DND-41 (cell line): ENCODE data around the gene TNS1.

Experiments
- ATAC-seq: fragments of 200-7000 bp; cut with Tn5 transposase; 3 replicates; pipeline ENCODE4 v1.9.1; 2021; ENCODE audit warnings: low read depth; ENCODE audit not compliant: insufficient read depth
- DNase-seq: peaks from one replicate; pipeline ENCODE4 v3.0.0-alpha.2; 2020
- H2AFZ ChIP-seq: 2 replicates; pipeline ENCODE4 v1.6.0; 2012; ENCODE audit warnings: low read depth, low read length
- H3K27ac ChIP-seq: 2 replicates; pipeline ENCODE4 v1.5.1; 2012; ENCODE audit warnings: low read length, inconsistent platforms
- H3K27me3 ChIP-seq: fragments of 200-600 bp; sonication (generic); 2 replicates; pipeline ENCODE4 v1.6.0; 2012; ENCODE audit warnings: low read length, mild to moderate bottlenecking, inconsistent platforms; ENCODE audit not compliant: insufficient read depth, poor library complexity
- H3K36me3 ChIP-seq: 2 replicates; pipeline ENCODE4 v1.5.1; 2012; ENCODE audit warnings: low read length, inconsistent platforms; ENCODE audit not compliant: insufficient read depth
- H3K4me1 ChIP-seq: 2 replicates; pipeline ENCODE4 v1.5.1; 2012; ENCODE audit warnings: mild to moderate bottlenecking, low read length; ENCODE audit not compliant: insufficient read depth
- H3K4me2 ChIP-seq: 2 replicates; pipeline ENCODE4 v1.6.0; 2012; ENCODE audit warnings: mild to moderate bottlenecking, moderate library complexity, low read length, inconsistent platforms; ENCODE audit not compliant: insufficient read depth
- H3K4me3 ChIP-seq, 2 experiments: fragments of 200-600 bp in 1 of 2; shearing (Covaris generic) in 1 of 2; 2 replicates each; pipeline ENCODE4 v1.5.1; 2012 to 2016; ENCODE audit warnings: inconsistent platforms in 2 of 2, low read length in 2 of 2, mild to moderate bottlenecking in 2 of 2, low read depth in 1 of 2, moderate library complexity in 1 of 2
- H3K79me2 ChIP-seq: 2 replicates; pipeline ENCODE4 v1.6.0; 2012; ENCODE audit warnings: low read length, inconsistent platforms; ENCODE audit not compliant: insufficient read depth
- H3K9ac ChIP-seq: 2 replicates; pipeline ENCODE4 v1.6.0; 2012; ENCODE audit warnings: low read depth, mild to moderate bottlenecking, inconsistent platforms, low read length, moderate library complexity
- H3K9me3 ChIP-seq: 2 replicates; pipeline ENCODE4 v1.5.1; 2012; ENCODE audit warnings: low read length, moderate library complexity, mild to moderate bottlenecking, inconsistent platforms; ENCODE audit not compliant: insufficient read depth, severe bottlenecking
- H4K20me1 ChIP-seq: 2 replicates; pipeline ENCODE4 v1.6.0; 2012; ENCODE audit warnings: low read length; ENCODE audit not compliant: insufficient read depth
- EZH2 ChIP-seq: IDR thresholded peaks from 3 replicates; pipeline ENCODE4 v1.6.1; 2012; ENCODE audit warnings: borderline replicate concordance, low read depth, mild to moderate bottlenecking, moderate library complexity, low read length, inconsistent platforms; ENCODE audit not compliant: severe bottlenecking
- TF ChIP-seq, protein P1 (sequence below): IDR thresholded peaks from 2 replicates; pipeline ENCODE4 v1.5.1; 2012; ENCODE audit warnings: borderline replicate concordance, low read length, moderate library complexity, mild to moderate bottlenecking; ENCODE audit not compliant: poor library complexity, severe bottlenecking; ENCODE audit errors: extremely low read depth

TNS1 gene

DNA sequence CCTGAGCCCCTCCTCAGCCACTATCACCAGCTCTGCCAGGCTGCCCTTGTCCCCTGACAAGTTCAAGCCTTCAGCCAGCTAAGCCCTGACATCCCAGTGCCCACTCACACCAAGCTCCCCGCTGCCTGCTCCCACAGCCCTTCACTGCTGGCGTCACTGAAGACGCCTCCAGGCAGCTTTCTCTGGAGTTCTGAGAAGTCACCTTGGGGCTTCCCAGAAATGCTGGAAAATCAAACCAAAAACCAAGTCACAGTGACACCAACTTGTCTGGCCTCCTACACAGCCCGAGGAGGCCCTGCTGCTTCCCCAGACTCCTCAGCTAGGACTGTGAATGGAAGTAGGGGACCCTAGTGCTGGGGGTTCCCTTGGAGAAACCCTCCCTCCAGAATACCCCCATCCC, 2.2 kb upstream of the TNS1 start:
- Histone ChIP-seq H3K79me2 (no peaks in the 10 kb centered on the region), H3K27me3 (peaks cover 23% of the 10 kb centered on the region)

DNA sequence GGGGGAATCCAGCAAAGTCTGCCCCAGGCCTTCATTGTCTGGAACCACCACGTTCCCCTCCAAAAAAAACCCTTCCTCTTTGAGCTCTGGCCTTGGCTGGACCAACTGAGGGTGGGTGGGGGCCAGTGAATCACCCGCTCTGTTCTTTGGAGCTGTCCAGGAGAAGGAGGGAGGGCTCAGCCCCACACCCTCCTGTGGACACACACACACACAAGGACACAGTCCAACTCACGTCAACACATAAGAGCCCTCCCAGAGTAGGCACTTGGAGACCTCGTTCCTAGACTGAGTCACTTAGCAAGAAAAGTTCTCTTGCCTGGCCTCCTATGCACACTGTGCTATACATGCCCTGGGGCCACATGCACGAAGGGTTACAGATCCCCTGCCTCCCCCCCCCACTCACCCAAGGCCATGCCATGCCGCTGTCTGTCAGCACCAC, 1.2 kb upstream of the TNS1 start:
- Histone ChIP-seq H3K27me3 (peaks cover 14% of the 10 kb centered on the region), H3K9ac (no peak overlapping the region), H3K79me2 (no peaks in the 10 kb centered on the region), H2AFZ (no peak overlapping the region), H3K36me3 (no peaks in the 10 kb centered on the region), H3K4me1 (no peaks in the 10 kb centered on the region), H4K20me1 (peaks cover 8% of the 10 kb centered on the region), H3K27ac (no peak overlapping the region), H3K4me2 (no peak overlapping the region), H3K9me3 (no peaks in the 10 kb centered on the region), H3K4me3 (no peak overlapping the region)
- peak; percentile 24; the same call in 1 of the 3 replicates for ATAC-seq
- TF ChIP-seq, protein P1, sequence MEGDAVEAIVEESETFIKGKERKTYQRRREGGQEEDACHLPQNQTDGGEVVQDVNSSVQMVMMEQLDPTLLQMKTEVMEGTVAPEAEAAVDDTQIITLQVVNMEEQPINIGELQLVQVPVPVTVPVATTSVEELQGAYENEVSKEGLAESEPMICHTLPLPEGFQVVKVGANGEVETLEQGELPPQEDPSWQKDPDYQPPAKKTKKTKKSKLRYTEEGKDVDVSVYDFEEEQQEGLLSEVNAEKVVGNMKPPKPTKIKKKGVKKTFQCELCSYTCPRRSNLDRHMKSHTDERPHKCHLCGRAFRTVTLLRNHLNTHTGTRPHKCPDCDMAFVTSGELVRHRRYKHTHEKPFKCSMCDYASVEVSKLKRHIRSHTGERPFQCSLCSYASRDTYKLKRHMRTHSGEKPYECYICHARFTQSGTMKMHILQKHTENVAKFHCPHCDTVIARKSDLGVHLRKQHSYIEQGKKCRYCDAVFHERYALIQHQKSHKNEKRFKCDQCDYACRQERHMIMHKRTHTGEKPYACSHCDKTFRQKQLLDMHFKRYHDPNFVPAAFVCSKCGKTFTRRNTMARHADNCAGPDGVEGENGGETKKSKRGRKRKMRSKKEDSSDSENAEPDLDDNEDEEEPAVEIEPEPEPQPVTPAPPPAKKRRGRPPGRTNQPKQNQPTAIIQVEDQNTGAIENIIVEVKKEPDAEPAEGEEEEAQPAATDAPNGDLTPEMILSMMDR = no peak
- no peak for TF ChIP-seq EZH2
- no peak for DNase-seq

More for the DNA sequence above, 2.2 kb upstream of the TNS1 start:
- H2AFZ ChIP-seq = no peak overlapping the region
- H3K27ac ChIP-seq = no peak overlapping the region
- ATAC-seq = no peak
- peaks cover 4% of the 10 kb centered on the region for H4K20me1 ChIP-seq
- no peaks in the 10 kb centered on the region for H3K4me1 ChIP-seq
- no peak overlapping the region for H3K4me2 ChIP-seq
- no peaks in the 10 kb centered on the region for H3K36me3 ChIP-seq
- no peak overlapping the region for H3K9ac ChIP-seq
- no peaks in the 10 kb centered on the region for H3K9me3 ChIP-seq
- no peak overlapping the region for H3K4me3 ChIP-seq
- no peak for DNase-seq
- no peak for TF ChIP-seq EZH2
- TF ChIP-seq, protein P1 = no peak

DNA sequence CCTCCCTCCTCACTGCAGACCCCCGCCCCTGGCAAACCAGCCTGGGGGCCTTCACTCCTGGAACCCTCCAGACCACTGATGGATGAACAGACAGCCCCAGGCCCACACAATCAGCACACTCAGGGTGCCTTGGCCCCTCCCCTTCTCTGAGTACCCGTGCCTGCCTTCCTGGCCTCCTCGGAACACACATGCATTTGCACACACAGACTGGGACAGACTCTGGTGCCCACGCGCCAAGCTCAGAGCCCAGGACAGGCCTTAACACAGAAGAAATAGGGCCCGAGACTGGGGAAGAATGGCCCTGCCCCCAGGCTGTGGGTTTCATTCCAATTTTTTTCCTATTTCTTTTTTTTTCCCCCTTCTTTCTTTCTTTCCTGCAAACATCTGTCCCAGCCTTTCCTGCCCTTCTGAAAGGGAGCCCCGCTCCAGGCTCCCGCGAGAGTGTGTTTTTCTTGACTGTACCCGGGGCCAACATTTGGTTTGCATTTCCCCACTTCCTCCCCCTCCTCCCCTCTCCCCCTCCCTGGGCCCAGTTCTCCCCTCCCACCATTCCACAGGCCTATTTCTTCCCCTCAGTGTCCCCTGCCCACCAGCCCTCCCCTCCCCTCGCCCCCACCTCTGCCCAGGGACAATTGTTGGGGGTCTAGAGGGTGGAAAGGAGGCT, 618 bp upstream of the TNS1 start:
- Histone ChIP-seq H3K79me2 (no peaks in the 10 kb centered on the region), H3K4me1 (no peaks in the 10 kb centered on the region), H2AFZ (no peak overlapping the region), H3K9me3 (no peaks in the 10 kb centered on the region), H3K9ac (no peak overlapping the region), H3K36me3 (no peaks in the 10 kb centered on the region), H3K27me3 (peaks cover 11% of the 10 kb centered on the region), H3K27ac (no peak overlapping the region), H4K20me1 (peaks cover 5% of the 10 kb centered on the region), H3K4me3 (no peak overlapping the region), H3K4me2 (no peak overlapping the region)
- no peak for TF ChIP-seq EZH2
- TF ChIP-seq, protein P1 = no peak
- no peak for ATAC-seq
- no peak for DNase-seq
